EL (cell line): ENCODE data around the gene CFAP97D2.
"Not testable (repeated sequence)": the region's sequence is repeated elsewhere in the genome, so short reads cannot be mapped to it uniquely, and the experiment has no call there.

ENCODE experiments used
- DNase-seq: peaks from one replicate; pipeline ENCODE4 v3.0.0-alpha.2; 2016

CFAP97D2 gene

GRCh38 chr13:114236227-114236626 is 57.2 kb downstream of the CFAP97D2 start:
- no peak for DNase-seq

GRCh38 chr13:114237415-114238112 is 58.5 kb downstream of the CFAP97D2 start:
- DNase-seq: no peak

- DNase-seq: no peak
Observed at GRCh38 chr13:114241918-114242317, 62.9 kb downstream of the CFAP97D2 start.

GRCh38 chr13:114243971-114244370 is 64.9 kb downstream of the CFAP97D2 start:
- DNase-seq: no peak

- no peak for DNase-seq
Observed at GRCh38 chr13:114244637-114245036, 65.6 kb downstream of the CFAP97D2 start.

GRCh38 chr13:114248011-114248410 is 69.0 kb downstream of the CFAP97D2 start:
- peak; percentile 74 for DNase-seq

GRCh38 chr13:114249077-114249476 is 70.0 kb downstream of the CFAP97D2 start:
- no peak for DNase-seq

GRCh38 chr13:114251639-114252440 is 72.8 kb downstream of the CFAP97D2 start:
- DNase-seq: not testable (repeated sequence)

- DNase-seq: no peak
Observed at GRCh38 chr13:114256547-114256946, 77.5 kb downstream of the CFAP97D2 start.

GRCh38 chr13:114257014-114257413 is 78.0 kb downstream of the CFAP97D2 start:
- DNase-seq: no peak

GRCh38 chr13:114258589-114258988 is 79.5 kb downstream of the CFAP97D2 start:
- DNase-seq: no peak

GRCh38 chr13:114259374-114259773 is 80.3 kb downstream of the CFAP97D2 start:
- DNase-seq: no peak

- no peak for DNase-seq
Observed at GRCh38 chr13:114259974-114260373, 80.9 kb downstream of the CFAP97D2 start.

- no peak for DNase-seq
Observed at GRCh38 chr13:114260814-114261213, 81.8 kb downstream of the CFAP97D2 start.

- no peak for DNase-seq
Observed at GRCh38 chr13:114261328-114261965, 82.4 kb downstream of the CFAP97D2 start.

GRCh38 chr13:114263578-114263977 is 84.5 kb downstream of the CFAP97D2 start:
- DNase-seq: no peak

GRCh38 chr13:114264313-114264712 is 85.3 kb downstream of the CFAP97D2 start:
- DNase-seq: peak; percentile 47

GRCh38 chr13:114264886-114265611 is 86.0 kb downstream of the CFAP97D2 start:
- DNase-seq: peak; percentile 91

GRCh38 chr13:114266241-114266640 is 87.2 kb downstream of the CFAP97D2 start:
- DNase-seq: no peak

GRCh38 chr13:114268344-114269280 is 89.6 kb downstream of the CFAP97D2 start:
- DNase-seq: no peak

- no peak for DNase-seq
Observed at GRCh38 chr13:114269281-114269770, 90.3 kb downstream of the CFAP97D2 start.
